GM21526 (cell line): Measurements from ENCODE around the gene CDADC1.
A peak's percentile ranks its signal among the peaks of the same experiment; 100 is the strongest.

Source experiments
- ATAC-seq: cut with Tn5 transposase; IDR thresholded peaks from one replicate; pipeline ENCODE4 v1.9.1; 2021; ENCODE audit warnings: moderate library complexity; ENCODE audit not compliant: unreplicated experiment, low FRiP score

CDADC1 gene

GRCh38 chr13:49247643-49248621 lies at the start of gene CDADC1:
Gene CDADC1, plus strand, starts transcription at chr13:49247925. Its CDS starts 113 bp downstream, at chr13:49248038.
- peak; percentile 97 for ATAC-seq

GRCh38 chr13:49206641-49207040 lies 41.1 kb upstream of the CDADC1 start:
- no peak for ATAC-seq

- ATAC-seq, result no peak
Measured at GRCh38 chr13:49208619-49209018, 39.1 kb upstream of the CDADC1 start.

GRCh38 chr13:49210114-49210513 lies 37.6 kb upstream of the CDADC1 start:
- no peak for ATAC-seq

GRCh38 chr13:49210669-49211068 lies 37.1 kb upstream of the CDADC1 start:
- ATAC-seq, result no peak

GRCh38 chr13:49213539-49213938 lies 34.2 kb upstream of the CDADC1 start:
- no peak for ATAC-seq

- ATAC-seq, result no peak
Measured at GRCh38 chr13:49213997-49214916, 33.5 kb upstream of the CDADC1 start.

GRCh38 chr13:49214917-49215376 lies 32.8 kb upstream of the CDADC1 start:
- ATAC-seq, result no peak

- ATAC-seq, result no peak
Measured at GRCh38 chr13:49216334-49216733, 31.4 kb upstream of the CDADC1 start.

GRCh38 chr13:49217962-49218492 lies 29.7 kb upstream of the CDADC1 start:
- ATAC-seq, result no peak

GRCh38 chr13:49218493-49219051 lies 29.2 kb upstream of the CDADC1 start:
- no peak for ATAC-seq

GRCh38 chr13:49219647-49220035 lies 28.1 kb upstream of the CDADC1 start:
- ATAC-seq, result no peak

- ATAC-seq, result no peak
Measured at GRCh38 chr13:49220036-49220855, 27.5 kb upstream of the CDADC1 start, which contains the start of gene MLNR. Gene MLNR, plus strand, starts transcription at chr13:49220338. Its CDS starts 0 bp downstream, at chr13:49220338.

- ATAC-seq, result no peak
Measured at GRCh38 chr13:49220856-49221589, 26.7 kb upstream of the CDADC1 start.

GRCh38 chr13:49221590-49221965 lies 26.1 kb upstream of the CDADC1 start:
- ATAC-seq, result no peak

- no peak for ATAC-seq
Measured at GRCh38 chr13:49225223-49226042, 22.3 kb upstream of the CDADC1 start.

GRCh38 chr13:49226613-49227012 lies 21.1 kb upstream of the CDADC1 start:
- no peak for ATAC-seq

GRCh38 chr13:49234741-49235140 lies 13.0 kb upstream of the CDADC1 start:
- no peak for ATAC-seq
